Activated gamma-delta T cell (primary cell): ENCODE results near the gene KRTAP10-9.

Experiments used
- DNase-seq: peaks from one replicate; lab custom pipeline; 2025; lab: John Stamatoyannopoulos, UW

The KRTAP10-9 gene

DNA sequence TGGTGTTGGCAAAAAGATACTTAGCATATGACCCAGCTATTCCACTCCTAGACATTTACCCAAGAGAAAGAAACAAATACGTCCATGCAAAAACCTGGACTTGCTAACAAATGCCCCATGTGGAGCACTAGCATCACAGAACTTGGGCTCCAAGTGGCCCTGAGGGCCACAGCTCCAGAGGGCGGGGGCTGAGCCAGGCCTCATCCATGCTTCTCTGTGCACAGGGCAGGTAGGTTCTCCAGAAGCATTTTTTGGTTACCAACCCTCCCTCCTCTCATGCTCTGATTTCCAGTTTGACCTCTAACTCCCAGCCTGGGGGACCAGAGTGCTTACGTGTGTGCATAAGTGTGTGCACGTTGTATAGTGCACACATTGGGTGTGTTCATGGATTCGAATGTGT, 37.8 kb downstream of the KRTAP10-9 start:
- DNase-seq: no peak

- no peak for DNase-seq
Observed at GRCh38 chr21:44666401-44667320, 39.8 kb downstream of the KRTAP10-9 start, which contains the start of gene KRTAP12-2. TSS of gene KRTAP12-2 (minus strand) at chr21:44666927. CDS start at chr21:44666886, 41 bp downstream.

DNA sequence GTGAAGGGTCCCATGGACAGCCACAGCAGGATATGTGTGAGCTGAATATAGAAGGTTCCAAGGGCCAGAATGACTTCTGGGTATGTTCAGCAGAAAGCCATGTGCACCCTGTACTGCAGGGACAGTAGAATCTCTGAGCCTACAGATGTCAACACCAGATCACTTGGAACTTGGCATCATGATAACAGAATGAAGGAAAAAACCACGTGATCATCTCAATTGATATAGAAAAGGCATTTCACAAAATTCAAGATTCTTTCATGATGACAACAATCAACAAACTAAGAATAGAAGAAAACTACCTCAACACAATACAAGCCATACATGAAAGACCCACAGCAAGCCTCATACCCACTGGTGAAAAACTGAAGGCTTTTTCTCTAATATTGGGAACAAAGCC, 40.7 kb downstream of the KRTAP10-9 start:
- DNase-seq: no peak

GRCh38 chr21:44670642-44671432, 43.9 kb downstream of the KRTAP10-9 start:
- DNase-seq: no peak

GRCh38 chr21:44671911-44672310, 45.0 kb downstream of the KRTAP10-9 start:
- DNase-seq: no peak

DNA sequence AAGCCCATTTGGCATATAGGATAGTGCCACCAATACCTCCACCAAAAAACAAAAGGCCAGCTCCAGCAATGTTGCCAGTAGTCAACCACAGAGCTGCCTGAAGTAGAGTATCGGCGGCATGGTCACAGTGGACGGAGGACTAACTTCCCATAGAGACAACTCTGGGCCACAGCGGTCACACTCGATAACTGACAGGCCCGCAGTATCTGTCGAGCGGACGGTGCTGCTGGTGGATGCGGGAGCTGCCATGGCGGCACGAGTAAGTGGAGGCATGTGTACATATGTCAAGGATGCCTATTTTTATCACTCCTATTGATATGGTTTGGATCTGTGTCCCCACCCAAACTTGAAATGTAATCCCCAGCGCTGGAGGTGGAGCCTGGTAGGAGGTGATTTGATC, 51.0 kb downstream of the KRTAP10-9 start:
- no peak for DNase-seq
